ENCODE results near the gene ALK. TPM values are rescaled to one million over a fixed set of nuclear protein-coding genes. Genes with fewer than 3 reads are reported as not detected.

The ALK gene
- total RNA-seq, 1 donor from 2014 or later, result not detected

- no peaks in the 10 kb centered on the region for H3K36me3 ChIP-seq
- intact Hi-C loops (cut with DNase I), result no loop called here
Measured at GRCh38 chr2:29811378-29811777, 110.0 kb downstream of the ALK start.

GRCh38 chr2:29810956-29811355 is 110.4 kb downstream of the ALK start:
- Histone ChIP-seq H3K36me3 (no peaks in the 10 kb centered on the region), H3K27me3 (no peaks in the 10 kb centered on the region), H3K4me1 (no peaks in the 10 kb centered on the region), H3K4me3 (no peak overlapping the region), H3K9me3 (no peaks in the 10 kb centered on the region), H3K27ac (no peak overlapping the region)
- no peak for DNase-seq (ENCODE audit: low spot score in 2 of 2)
- no peak for TF ChIP-seq CTCF (IDR thresholded peaks at IDR 0.05)
- intact Hi-C loops (cut with DNase I), result no loop called here

More at GRCh38 chr2:29811378-29811777, 110.0 kb downstream of the ALK start:
- TF ChIP-seq CTCF (IDR thresholded peaks at IDR 0.05), result no peak
- H3K4me1 ChIP-seq, result no peaks in the 10 kb centered on the region
- no peaks in the 10 kb centered on the region for H3K9me3 ChIP-seq
- H3K27me3 ChIP-seq, result no peaks in the 10 kb centered on the region
- no peak overlapping the region for H3K27ac ChIP-seq
- no peak overlapping the region for H3K4me3 ChIP-seq
- DNase-seq (ENCODE audit: low spot score in 2 of 2), result no peak

- Histone ChIP-seq H3K27ac (no peak overlapping the region), H3K4me3 (no peak overlapping the region), H3K27me3 (no peaks in the 10 kb centered on the region), H3K4me1 (no peaks in the 10 kb centered on the region), H3K36me3 (no peaks in the 10 kb centered on the region), H3K9me3 (no peaks in the 10 kb centered on the region)
- TF ChIP-seq CTCF (IDR thresholded peaks at IDR 0.05), result no peak
- intact Hi-C loops (cut with DNase I), result no loop called here
- no peak for DNase-seq (ENCODE audit: low spot score in 2 of 2)
Measured at GRCh38 chr2:29808321-29808720, 113.1 kb downstream of the ALK start.

- Histone ChIP-seq H3K27me3 (no peaks in the 10 kb centered on the region), H3K4me3 (no peak overlapping the region), H3K27ac (no peak overlapping the region), H3K9me3 (no peaks in the 10 kb centered on the region), H3K4me1 (no peaks in the 10 kb centered on the region), H3K36me3 (no peaks in the 10 kb centered on the region)
- TF ChIP-seq CTCF (IDR thresholded peaks at IDR 0.05), result no peak
- intact Hi-C loops (cut with DNase I), result no loop called here
- no peak for DNase-seq (ENCODE audit: low spot score in 2 of 2)
Measured at GRCh38 chr2:29807082-29807481, 114.3 kb downstream of the ALK start.

GRCh38 chr2:29806461-29806860 is 114.9 kb downstream of the ALK start:
- Histone ChIP-seq H3K9me3 (no peaks in the 10 kb centered on the region), H3K4me1 (no peaks in the 10 kb centered on the region), H3K36me3 (no peaks in the 10 kb centered on the region), H3K27ac (no peak overlapping the region), H3K27me3 (no peaks in the 10 kb centered on the region), H3K4me3 (no peak overlapping the region)
- intact Hi-C loops (cut with DNase I), result no loop called here
- TF ChIP-seq CTCF (IDR thresholded peaks at IDR 0.05), result no peak
- DNase-seq (ENCODE audit: low spot score in 2 of 2), result no peak

GRCh38 chr2:29804671-29805070 is 116.7 kb downstream of the ALK start:
- Histone ChIP-seq H3K27me3 (no peaks in the 10 kb centered on the region), H3K9me3 (no peaks in the 10 kb centered on the region), H3K4me1 (no peaks in the 10 kb centered on the region), H3K4me3 (no peak overlapping the region), H3K27ac (no peak overlapping the region), H3K36me3 (no peaks in the 10 kb centered on the region)
- no peak for TF ChIP-seq CTCF (IDR thresholded peaks at IDR 0.05)
- intact Hi-C loops (cut with DNase I), result no loop called here
- DNase-seq (ENCODE audit: low spot score in 2 of 2), result no peak
